Measurements from ENCODE around the gene HEY2.
A peak's percentile ranks its signal among the peaks of the same experiment; 100 is the strongest.
"Not testable (repeated sequence)": the region's sequence is repeated elsewhere in the genome, so short reads cannot be mapped to it uniquely, and the experiment has no call there.

HEY2 gene

GRCh38 chr6:125773387-125774341, 24.2 kb downstream of the HEY2 start:
- DNase-seq, result no peak

- not testable (repeated sequence) for DNase-seq
Observed at GRCh38 chr6:125776107-125776826, 26.8 kb downstream of the HEY2 start.

GRCh38 chr6:125779924-125780539, 30.6 kb downstream of the HEY2 start:
- peak; percentile 75 for DNase-seq

GRCh38 chr6:125780540-125781313, 31.3 kb downstream of the HEY2 start:
- DNase-seq, result peak; percentile 11

- DNase-seq, result no peak
Observed at GRCh38 chr6:125781314-125781868, 32.0 kb downstream of the HEY2 start.

- no peak for DNase-seq
Observed at GRCh38 chr6:125784365-125784764, 34.9 kb downstream of the HEY2 start.

GRCh38 chr6:125787791-125788190, 38.4 kb downstream of the HEY2 start:
- no peak for DNase-seq

GRCh38 chr6:125789167-125789566, 39.7 kb downstream of the HEY2 start:
- DNase-seq, result no peak

- DNase-seq, result peak; percentile 33
Observed at GRCh38 chr6:125789576-125790357, 40.3 kb downstream of the HEY2 start.

GRCh38 chr6:125790358-125791150, 41.1 kb downstream of the HEY2 start, which contains the start of gene NCOA7:
Gene NCOA7 (plus strand): TSS chr6:125790960. CDS start chr6:125815355, 24,395 bp downstream.
- peak; percentile 25 for DNase-seq

GRCh38 chr6:125791151-125791819, 41.9 kb downstream of the HEY2 start:
- DNase-seq, result no peak

- no peak for DNase-seq
Observed at GRCh38 chr6:125791820-125792165, 42.4 kb downstream of the HEY2 start.

- DNase-seq, result no peak
Observed at GRCh38 chr6:125792172-125792571, 42.7 kb downstream of the HEY2 start.

GRCh38 chr6:125792680-125793079, 43.2 kb downstream of the HEY2 start:
- no peak for DNase-seq

GRCh38 chr6:125793280-125793679, 43.8 kb downstream of the HEY2 start:
- no peak for DNase-seq

- DNase-seq, result no peak
Observed at GRCh38 chr6:125793863-125794262, 44.4 kb downstream of the HEY2 start.

GRCh38 chr6:125794342-125795137, 45.1 kb downstream of the HEY2 start:
- no peak for DNase-seq

GRCh38 chr6:125795301-125795700, 45.9 kb downstream of the HEY2 start:
- DNase-seq, result no peak
